ENCODE results near the gene SIRPD.
"Not testable (repeated sequence)": the region's sequence is repeated elsewhere in the genome, so short reads cannot be mapped to it uniquely, and the experiment has no call there.

The SIRPD gene

DNA sequence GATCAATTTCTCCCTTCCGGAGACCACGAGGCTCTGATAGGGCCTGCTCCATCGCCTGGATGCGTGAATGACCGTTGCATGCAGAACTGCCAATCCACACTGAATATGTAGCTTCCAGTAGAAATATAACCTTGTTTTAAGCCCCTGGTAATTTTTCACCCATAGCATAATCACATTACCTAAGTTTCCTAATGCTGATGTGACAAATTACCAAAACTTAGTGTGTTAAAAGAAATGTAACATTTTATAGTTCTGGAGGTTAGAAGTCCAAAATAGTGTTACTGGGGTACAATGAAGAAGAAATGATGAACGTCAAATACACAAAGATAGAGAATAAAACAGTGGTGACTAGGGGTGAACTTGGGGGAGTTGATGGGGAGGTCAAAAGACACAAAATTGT is 22.0 kb upstream of the SIRPD start:
- no peak for DNase-seq
- Histone ChIP-seq H3K27me3 (ENCODE audit: insufficient read depth, low read depth, severe bottlenecking) (peaks cover 13% of the 10 kb centered on the region), H3K4me3 (ENCODE audit: low read depth, low read length) (no peak overlapping the region), H3K36me3 (no peaks in the 10 kb centered on the region), H3K9me3 (ENCODE audit: severe bottlenecking) (no peaks in the 10 kb centered on the region), H3K27ac (no peak overlapping the region)
- TF ChIP-seq, protein P1, sequence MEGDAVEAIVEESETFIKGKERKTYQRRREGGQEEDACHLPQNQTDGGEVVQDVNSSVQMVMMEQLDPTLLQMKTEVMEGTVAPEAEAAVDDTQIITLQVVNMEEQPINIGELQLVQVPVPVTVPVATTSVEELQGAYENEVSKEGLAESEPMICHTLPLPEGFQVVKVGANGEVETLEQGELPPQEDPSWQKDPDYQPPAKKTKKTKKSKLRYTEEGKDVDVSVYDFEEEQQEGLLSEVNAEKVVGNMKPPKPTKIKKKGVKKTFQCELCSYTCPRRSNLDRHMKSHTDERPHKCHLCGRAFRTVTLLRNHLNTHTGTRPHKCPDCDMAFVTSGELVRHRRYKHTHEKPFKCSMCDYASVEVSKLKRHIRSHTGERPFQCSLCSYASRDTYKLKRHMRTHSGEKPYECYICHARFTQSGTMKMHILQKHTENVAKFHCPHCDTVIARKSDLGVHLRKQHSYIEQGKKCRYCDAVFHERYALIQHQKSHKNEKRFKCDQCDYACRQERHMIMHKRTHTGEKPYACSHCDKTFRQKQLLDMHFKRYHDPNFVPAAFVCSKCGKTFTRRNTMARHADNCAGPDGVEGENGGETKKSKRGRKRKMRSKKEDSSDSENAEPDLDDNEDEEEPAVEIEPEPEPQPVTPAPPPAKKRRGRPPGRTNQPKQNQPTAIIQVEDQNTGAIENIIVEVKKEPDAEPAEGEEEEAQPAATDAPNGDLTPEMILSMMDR (IDR thresholded peaks at IDR 0.05; ENCODE audit: low read depth, low read length): no peak

DNA sequence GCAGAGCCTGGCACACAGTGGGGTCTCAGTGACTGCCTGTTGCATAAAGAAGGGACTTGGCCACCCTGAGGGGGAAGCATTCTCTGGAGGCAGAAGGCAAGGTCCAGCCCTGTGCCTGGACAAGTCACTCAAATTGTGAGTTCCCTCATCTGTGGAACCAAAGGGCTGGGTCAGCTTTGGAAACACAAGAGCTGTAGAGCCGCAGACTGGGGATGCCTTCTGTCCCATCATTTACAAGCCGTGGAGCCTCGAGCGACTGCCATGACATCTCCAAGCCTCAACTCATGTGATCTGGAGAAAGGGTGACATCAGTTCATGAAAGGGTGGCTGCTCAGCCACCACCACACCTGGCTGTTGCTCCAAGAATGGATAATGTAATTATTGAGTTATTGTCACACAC is 20.4 kb upstream of the SIRPD start:
- TF ChIP-seq, protein P1 (IDR thresholded peaks at IDR 0.05; ENCODE audit: low read depth, low read length): no peak
- no peak for DNase-seq
- Histone ChIP-seq H3K4me3 (ENCODE audit: low read depth, low read length) (no peak overlapping the region), H3K9me3 (ENCODE audit: severe bottlenecking) (no peaks in the 10 kb centered on the region), H3K27ac (no peak overlapping the region), H3K36me3 (no peaks in the 10 kb centered on the region), H3K27me3 (ENCODE audit: insufficient read depth, low read depth, severe bottlenecking) (peaks cover 13% of the 10 kb centered on the region)

DNA sequence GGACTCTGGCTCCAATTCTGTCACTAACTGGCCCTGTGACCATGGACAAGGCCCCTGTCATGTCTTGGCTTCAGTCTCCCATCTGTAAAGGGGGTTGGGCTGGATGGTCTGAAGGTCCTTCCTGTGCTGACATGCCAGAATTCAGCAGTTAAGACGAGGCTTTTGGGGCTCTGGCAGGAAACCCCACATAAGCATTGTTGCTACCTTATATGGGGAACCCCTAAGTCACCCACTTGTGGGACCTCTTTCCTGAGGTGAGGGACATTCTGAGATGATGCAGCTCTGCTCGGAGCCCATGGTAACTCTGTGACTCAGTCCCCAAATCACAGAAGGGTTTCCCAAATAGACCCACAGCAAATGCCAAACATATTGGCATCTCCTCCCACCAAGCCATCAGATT is 19.8 kb upstream of the SIRPD start:
- H3K9me3 ChIP-seq (ENCODE audit: severe bottlenecking); DNase-seq; H3K4me3 ChIP-seq (ENCODE audit: low read depth, low read length); H3K36me3 ChIP-seq; H3K27ac ChIP-seq: not testable (repeated sequence)
- peaks cover 13% of the 10 kb centered on the region for H3K27me3 ChIP-seq (ENCODE audit: insufficient read depth, low read depth, severe bottlenecking)

DNA sequence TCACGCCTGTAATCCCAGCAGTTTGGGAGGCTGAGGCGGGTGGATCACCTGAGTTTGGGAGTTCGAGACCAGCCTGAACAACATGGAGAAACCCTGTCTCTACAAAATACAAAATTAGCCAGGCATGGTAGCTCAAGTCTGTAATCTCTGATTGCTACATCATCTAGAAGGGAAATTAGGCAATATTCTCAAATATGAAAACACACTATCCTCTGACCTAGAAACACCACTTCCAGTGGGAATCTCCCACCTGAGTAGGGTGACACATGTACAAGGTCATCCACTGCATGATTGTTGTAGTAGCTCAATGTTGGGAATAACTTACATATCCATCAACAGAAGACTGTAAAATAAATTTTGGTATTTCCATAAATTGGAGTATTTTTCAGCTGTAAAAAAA is 19.1 kb upstream of the SIRPD start:
- TF ChIP-seq, protein P1 (IDR thresholded peaks at IDR 0.05; ENCODE audit: low read depth, low read length): no peak
- DNase-seq: no peak

DNA sequence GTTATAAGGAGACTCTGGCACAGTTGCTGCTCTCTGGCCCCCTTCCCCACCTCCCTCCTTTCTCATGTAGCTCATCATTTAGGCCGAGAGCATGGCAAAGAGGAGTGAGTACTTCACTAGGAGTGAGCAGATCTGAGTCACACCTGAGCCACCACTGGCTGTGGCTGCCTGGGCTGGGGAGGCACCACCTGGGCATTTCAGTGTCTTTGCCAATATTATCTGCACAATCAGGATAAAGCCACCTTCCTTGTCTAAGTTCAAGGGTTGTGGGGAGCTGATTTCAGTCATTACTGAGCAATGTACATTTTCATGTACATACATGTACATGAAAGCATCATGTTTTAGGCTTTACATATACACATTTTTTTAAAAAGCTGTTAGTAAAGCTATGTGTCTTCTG is 18.5 kb upstream of the SIRPD start:
- DNase-seq: not testable (repeated sequence)

More for the DNA sequence above, 19.1 kb upstream of the SIRPD start:
- no peak overlapping the region for H3K4me3 ChIP-seq (ENCODE audit: low read depth, low read length)
- peaks cover 13% of the 10 kb centered on the region for H3K27me3 ChIP-seq (ENCODE audit: insufficient read depth, low read depth, severe bottlenecking)
- no peaks in the 10 kb centered on the region for H3K9me3 ChIP-seq (ENCODE audit: severe bottlenecking)
- H3K27ac ChIP-seq: no peak overlapping the region
- no peaks in the 10 kb centered on the region for H3K36me3 ChIP-seq

DNA sequence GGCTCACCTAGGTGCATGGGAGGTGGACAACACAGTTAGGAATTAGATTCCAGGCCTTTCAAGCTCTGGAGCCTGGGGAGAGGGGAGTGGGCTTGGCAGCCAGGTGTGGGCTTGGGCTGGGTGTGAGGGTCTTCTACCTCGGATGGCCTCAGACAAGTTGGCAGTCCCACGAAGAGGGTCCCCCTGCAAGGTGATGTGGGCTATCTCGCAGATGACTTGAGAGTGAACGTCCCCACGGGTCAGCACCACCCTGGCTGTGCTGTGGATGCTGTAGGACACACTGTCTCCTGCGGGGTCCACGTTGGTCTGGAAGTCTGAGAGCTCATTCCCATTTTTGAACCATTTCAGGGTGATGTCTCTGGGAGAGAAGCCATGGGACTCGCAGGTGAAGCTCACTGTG is 14.1 kb upstream of the SIRPD start:
- not testable (repeated sequence) for H3K4me3 ChIP-seq (ENCODE audit: low read depth, low read length); H3K9me3 ChIP-seq (ENCODE audit: severe bottlenecking); H3K36me3 ChIP-seq; H3K27ac ChIP-seq; DNase-seq
- peaks cover 46% of the 10 kb centered on the region for H3K27me3 ChIP-seq (ENCODE audit: insufficient read depth, low read depth, severe bottlenecking)

More for the DNA sequence above, 18.5 kb upstream of the SIRPD start:
- peaks cover 19% of the 10 kb centered on the region for H3K27me3 ChIP-seq (ENCODE audit: insufficient read depth, low read depth, severe bottlenecking)
- H3K36me3 ChIP-seq; H3K4me3 ChIP-seq (ENCODE audit: low read depth, low read length); H3K9me3 ChIP-seq (ENCODE audit: severe bottlenecking); H3K27ac ChIP-seq: not testable (repeated sequence)

DNA sequence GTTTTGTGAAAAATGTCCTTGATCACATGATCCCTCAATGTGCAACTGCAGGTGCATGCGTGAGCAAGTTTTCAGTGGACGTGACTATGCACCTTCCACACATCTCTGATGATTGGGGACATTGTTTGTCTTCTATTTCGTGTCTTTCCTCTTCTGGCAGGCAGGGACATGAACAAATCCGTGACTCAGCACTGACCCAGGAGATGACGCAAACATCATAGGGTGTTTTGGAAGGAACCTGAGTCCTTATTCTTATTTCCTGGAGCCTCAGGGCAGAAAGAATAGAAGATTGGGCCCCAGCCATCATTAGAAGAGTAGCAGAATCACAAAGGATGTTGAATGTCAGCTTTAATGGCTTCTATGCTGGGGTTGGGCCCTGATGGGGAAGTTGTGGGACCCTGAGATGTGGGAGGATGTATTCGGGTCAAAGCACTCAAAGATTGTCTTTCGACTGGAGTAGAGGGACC is 11.9 kb upstream of the SIRPD start:
- Histone ChIP-seq H3K36me3 (no peaks in the 10 kb centered on the region), H3K27ac (no peak overlapping the region), H3K9me3 (ENCODE audit: severe bottlenecking) (no peaks in the 10 kb centered on the region), H3K4me3 (ENCODE audit: low read depth, low read length) (no peak overlapping the region), H3K27me3 (ENCODE audit: insufficient read depth, low read depth, severe bottlenecking) (peaks cover 63% of the 10 kb centered on the region)
- TF ChIP-seq, protein P1 (IDR thresholded peaks at IDR 0.05; ENCODE audit: low read depth, low read length): no peak
- no peak for DNase-seq

Data from WERI-Rb-1 (cell line).